Osteoblast (primary cell): Measurements from ENCODE around the gene SERPINA1. TPM values are rescaled to one million over a fixed set of nuclear protein-coding genes. Genes with fewer than 3 reads are reported as not detected.

Experiments
- DNase-seq: peaks from one replicate; pipeline ENCODE4 v3.0.0; 2011; ENCODE audit warnings: low spot score, mixed read lengths; ENCODE audit not compliant: insufficient read length; ENCODE audit errors: missing footprints
- H2AFZ ChIP-seq: 2 replicates; pipeline ENCODE4 v1.6.0; 2011; ENCODE audit warnings: mild to moderate bottlenecking, low read length
- H3K27ac ChIP-seq: 2 replicates; pipeline ENCODE4 v1.5.1; 2011; ENCODE audit warnings: mild to moderate bottlenecking, low read depth, low read length, moderate library complexity
- H3K27me3 ChIP-seq: 2 replicates; pipeline ENCODE4 v1.6.0; 2012; ENCODE audit warnings: mild to moderate bottlenecking, control low read depth, inconsistent platforms, low read length, moderate library complexity; ENCODE audit not compliant: insufficient read depth
- H3K36me3 ChIP-seq: 2 replicates; pipeline ENCODE4 v1.5.1; 2011; ENCODE audit warnings: mild to moderate bottlenecking, low read length, control low read depth, moderate library complexity; ENCODE audit not compliant: insufficient read depth
- H3K4me1 ChIP-seq: 2 replicates; pipeline ENCODE4 v1.5.1; 2011; ENCODE audit warnings: mild to moderate bottlenecking, low read length, control low read depth, moderate library complexity; ENCODE audit not compliant: insufficient read depth
- H3K4me2 ChIP-seq: 2 replicates; pipeline ENCODE4 v1.6.0; 2011; ENCODE audit warnings: mild to moderate bottlenecking, low read length; ENCODE audit not compliant: insufficient read depth
- H3K4me3 ChIP-seq: fragments of 200-600 bp; sonication (generic); 3 replicates; pipeline ENCODE4 v1.5.1; 2012; ENCODE audit warnings: mild to moderate bottlenecking, low read length, inconsistent platforms; ENCODE audit not compliant: insufficient read depth
- H3K79me2 ChIP-seq: 2 replicates; pipeline ENCODE4 v1.6.0; 2012; ENCODE audit warnings: mild to moderate bottlenecking, low read length, control low read depth, inconsistent platforms; ENCODE audit not compliant: insufficient read depth
- H3K9me3 ChIP-seq: 2 replicates; pipeline ENCODE4 v1.5.1; 2011; ENCODE audit warnings: low read depth, low read length, control low read depth
- H4K20me1 ChIP-seq: 2 replicates; pipeline ENCODE4 v1.6.0; 2012; ENCODE audit warnings: mild to moderate bottlenecking, low read length, control low read depth; ENCODE audit not compliant: insufficient read depth
- CTCF ChIP-seq: IDR thresholded peaks from 2 replicates; pipeline ENCODE4 v1.5.1; 2011; ENCODE audit warnings: mild to moderate bottlenecking, low read depth, low read length, moderate library complexity; ENCODE audit errors: extremely low read depth
- total RNA-seq: library from RNA; depleted of rRNA; stranded (reverse); fragments of >200 nt; gene quantifications from 2 replicates; pipeline ENCODE4 v1.2.3, GENCODE V29; 2012

SERPINA1 gene
- total RNA-seq, 1 donor, result 1.4 TPM

GRCh38 chr14:94385553-94386057 lies 2.8 kb downstream of the SERPINA1 start:
- H3K4me2 ChIP-seq, result no peak overlapping the region
- peaks cover 9% of the 10 kb centered on the region for H3K4me1 ChIP-seq
- no peak overlapping the region for H3K4me3 ChIP-seq
- no peaks in the 10 kb centered on the region for H3K27me3 ChIP-seq
- H3K27ac ChIP-seq, result no peak overlapping the region
- no peaks in the 10 kb centered on the region for H3K9me3 ChIP-seq
- no peaks in the 10 kb centered on the region for H4K20me1 ChIP-seq
- H2AFZ ChIP-seq, result no peak overlapping the region
- TF ChIP-seq CTCF, result no peak
- DNase-seq, result no peak
- H3K79me2 ChIP-seq, result no peaks in the 10 kb centered on the region
- H3K36me3 ChIP-seq, result no peaks in the 10 kb centered on the region

- H3K36me3 ChIP-seq, result no peaks in the 10 kb centered on the region
- no peaks in the 10 kb centered on the region for H3K27me3 ChIP-seq
- H2AFZ ChIP-seq, result no peak overlapping the region
- H3K4me1 ChIP-seq, result peaks cover 13% of the 10 kb centered on the region
- H3K27ac ChIP-seq, result no peak overlapping the region
- no peaks in the 10 kb centered on the region for H3K9me3 ChIP-seq
- H3K4me3 ChIP-seq, result no peak overlapping the region
- no peak for DNase-seq
- no peaks in the 10 kb centered on the region for H3K79me2 ChIP-seq
- no peaks in the 10 kb centered on the region for H4K20me1 ChIP-seq
- H3K4me2 ChIP-seq, result no peak overlapping the region
- TF ChIP-seq CTCF, result no peak
Observed at GRCh38 chr14:94384342-94384741, 4.1 kb downstream of the SERPINA1 start.

- DNase-seq, result no peak
- Histone ChIP-seq H3K4me3 (no peak overlapping the region), H3K79me2 (no peaks in the 10 kb centered on the region), H2AFZ (no peak overlapping the region), H3K36me3 (no peaks in the 10 kb centered on the region), H3K4me2 (no peak overlapping the region), H3K9me3 (no peaks in the 10 kb centered on the region), H3K27ac (no peak overlapping the region), H3K27me3 (no peaks in the 10 kb centered on the region), H3K4me1 (peaks cover 12% of the 10 kb centered on the region), H4K20me1 (no peaks in the 10 kb centered on the region)
- no peak for TF ChIP-seq CTCF
Observed at GRCh38 chr14:94383777-94384176, 4.6 kb downstream of the SERPINA1 start.

- H3K27ac ChIP-seq, result no peak overlapping the region
- TF ChIP-seq CTCF, result no peak
- no peak overlapping the region for H3K4me3 ChIP-seq
- H4K20me1 ChIP-seq, result no peaks in the 10 kb centered on the region
- H3K4me1 ChIP-seq, result peaks cover 10% of the 10 kb centered on the region
- H3K36me3 ChIP-seq, result no peaks in the 10 kb centered on the region
- no peaks in the 10 kb centered on the region for H3K27me3 ChIP-seq
- no peak overlapping the region for H2AFZ ChIP-seq
- no peaks in the 10 kb centered on the region for H3K9me3 ChIP-seq
- H3K4me2 ChIP-seq, result no peak overlapping the region
- no peaks in the 10 kb centered on the region for H3K79me2 ChIP-seq
- no peak for DNase-seq
Observed at GRCh38 chr14:94382716-94383596, 5.4 kb downstream of the SERPINA1 start.
